OCI-LY7 (cell line): Measurements from ENCODE around the gene TMEM127. TPM values are rescaled to one million over a fixed set of nuclear protein-coding genes. Genes with fewer than 3 reads are reported as not detected.

ENCODE experiments used
- BruUV-seq: library from RNA; stranded (reverse); fragments of 400-500 nt; replicated peaks from 2 replicates; lab custom pipeline; 2021; lab: Mats Ljungman, UMichigan
- CTCF ChIA-PET: fragments of 300-600 bp; sonication (Branson Sonifier 250); formaldehyde crosslinking; loops from one replicate; lab custom pipeline; 2022; ENCODE audit warnings: antibody characterized with exemption; ENCODE audit not compliant: unreplicated experiment; lab: Charles Lee
- POLR2A ChIA-PET: fragments of 300-600 bp; sonication (Branson Sonifier 250); formaldehyde crosslinking; loops from one replicate; lab custom pipeline; 2022; ENCODE audit warnings: antibody characterized with exemption; lab: Charles Lee
- DNase-seq: peaks from one replicate; pipeline ENCODE4 v3.0.0-alpha.2; 2015; ENCODE audit warnings: low spot score
- H2AFZ ChIP-seq: fragments of 200-600 bp; sonication (generic), shearing (Covaris generic); 2 replicates; pipeline ENCODE4 v1.6.1; 2014; ENCODE audit warnings: mild to moderate bottlenecking, antibody characterized with exemption, low read length, moderate library complexity
- H3K27ac ChIP-seq: fragments of 200-600 bp; sonication (generic); 2 replicates; pipeline ENCODE4 v1.5.1; 2014; ENCODE audit warnings: mixed run types, low read depth, mild to moderate bottlenecking, moderate library complexity, low read length, inconsistent platforms; ENCODE audit not compliant: poor library complexity, severe bottlenecking
- H3K36me3 ChIP-seq: fragments of 200-600 bp; sonication (generic); 2 replicates; pipeline ENCODE4 v1.6.1; 2014; ENCODE audit warnings: mild to moderate bottlenecking, antibody characterized with exemption, low read length, moderate library complexity, mixed read lengths; ENCODE audit not compliant: insufficient read depth
- H3K4me1 ChIP-seq: fragments of 200-600 bp; sonication (generic); 2 replicates; pipeline ENCODE4 v1.5.1; 2014; ENCODE audit warnings: mild to moderate bottlenecking, low read length; ENCODE audit not compliant: insufficient read depth, poor library complexity, severe bottlenecking
- H3K4me2 ChIP-seq: fragments of 200-600 bp; sonication (generic); 2 replicates; pipeline ENCODE4 v1.6.1; 2014; ENCODE audit warnings: mild to moderate bottlenecking, low read length
- H3K4me3 ChIP-seq: fragments of 200-600 bp; sonication (generic); 2 replicates; pipeline ENCODE4 v1.5.1; 2014; ENCODE audit warnings: mild to moderate bottlenecking, low read depth, low read length; ENCODE audit not compliant: poor library complexity, severe bottlenecking
- H3K79me2 ChIP-seq: fragments of 200-600 bp; sonication (generic); 2 replicates; pipeline ENCODE4 v1.6.1; 2016; ENCODE audit warnings: low read depth, mild to moderate bottlenecking, low read length, moderate library complexity, mixed read lengths; ENCODE audit not compliant: insufficient read depth
- H3K9me2 ChIP-seq: fragments of 200-600 bp; sonication (generic); 2 replicates; pipeline ENCODE4 v1.6.1; 2016; ENCODE audit warnings: mild to moderate bottlenecking, low read length, mixed read lengths; ENCODE audit not compliant: insufficient read depth
- H3K9me3 ChIP-seq: fragments of 200-600 bp; sonication (generic); 2 replicates; pipeline ENCODE4 v1.6.1; 2014; ENCODE audit warnings: mild to moderate bottlenecking, mixed run types, low read length, mixed read lengths
- H4K20me1 ChIP-seq: fragments of 200-600 bp; sonication (generic); 2 replicates; pipeline ENCODE4 v1.6.1; 2014; ENCODE audit warnings: mild to moderate bottlenecking, antibody characterized with exemption, low read length, moderate library complexity, mixed read lengths; ENCODE audit not compliant: insufficient read depth
- CTCF ChIP-seq: fragments of 200-600 bp; sonication (generic); conservative IDR thresholded peaks from 2 replicates; pipeline ENCODE4 v1.5.1; 2014; ENCODE audit warnings: mild to moderate bottlenecking, antibody characterized with exemption, low read length, moderate library complexity, mixed read lengths
- EZH2phosphoT487 ChIP-seq: fragments of 200-600 bp; sonication (generic); IDR thresholded peaks from 2 replicates; pipeline ENCODE4 v1.6.1; 2018; ENCODE audit warnings: low read depth, borderline replicate concordance, mild to moderate bottlenecking, mixed run types, antibody characterized with exemption, low read length, moderate library complexity, mixed read lengths
- intact Hi-C: fragments of 100-400 bp; cut with micrococcal nuclease; formaldehyde crosslinking; loops from one replicate; pipeline ENCODE4 v1.10.0; 2022; ENCODE audit not compliant: unreplicated experiment
- total RNA-seq, 2 experiments: library from RNA; depleted of rRNA in 1 of 2; stranded (reverse); fragments of >200 nt in 1 of 2; shearing (Covaris generic) in 1 of 2; gene quantifications; 2 replicates each; pipeline ENCODE4 v1.2.3, GENCODE V29; 2014 to 2022

The TMEM127 gene
- total RNA-seq, 2 experiments from 2014 or later, result 12.1 to 20.4 TPM

DNA sequence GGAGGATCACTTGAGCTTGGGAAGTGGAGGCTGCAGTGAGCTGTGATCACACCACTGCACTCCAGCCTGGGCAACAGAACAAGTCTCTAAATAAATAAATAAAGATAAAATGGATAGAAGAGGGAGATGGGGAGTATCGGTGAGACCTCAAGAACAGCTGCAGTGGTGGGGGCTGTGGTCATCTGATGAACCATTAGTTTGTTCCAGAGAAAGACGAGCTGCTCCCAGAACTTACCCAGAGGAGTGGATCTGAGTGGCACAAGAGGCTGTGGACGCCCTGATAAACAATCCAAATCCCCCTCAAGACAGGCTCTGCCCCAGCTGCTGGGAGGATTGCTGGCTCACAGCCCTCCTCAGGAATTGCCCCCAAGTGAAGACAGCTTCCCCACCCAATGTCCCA, 26.7 kb downstream of the TMEM127 start:
- no peaks in the 10 kb centered on the region for H4K20me1 ChIP-seq
- no peaks in the 10 kb centered on the region for H3K79me2 ChIP-seq
- no peaks in the 10 kb centered on the region for H3K9me2 ChIP-seq
- no TSS peak for BruUV-seq
- CTCF ChIA-PET, result interaction anchor here (0.6 kb wide), 1 partner anchor 23 kb away, joined by 3 read pairs; no protein-coding TSS in a partner anchor
- DNase-seq, result no peak
- no peak overlapping the region for H3K4me2 ChIP-seq
- TF ChIP-seq EZH2phosphoT487 (no peak), CTCF (no peak)
- no peaks in the 10 kb centered on the region; the same call in 1 of the 2 replicates for H3K36me3 ChIP-seq
- no peaks in the 10 kb centered on the region for H3K9me3 ChIP-seq
- H2AFZ ChIP-seq, result no peak overlapping the region
- H3K27ac ChIP-seq, result no peak overlapping the region
- H3K4me3 ChIP-seq, result no peak overlapping the region
- intact Hi-C loops, result no loop called here
- H3K4me1 ChIP-seq, result peaks cover 52% of the 10 kb centered on the region
- POLR2A ChIA-PET, result interaction anchor here (0.9 to 5.2 kb wide), 2 partner anchors 21 to 30 kb away, joined by 3 to 22 read pairs; partner anchors contain the start of gene STARD7

DNA sequence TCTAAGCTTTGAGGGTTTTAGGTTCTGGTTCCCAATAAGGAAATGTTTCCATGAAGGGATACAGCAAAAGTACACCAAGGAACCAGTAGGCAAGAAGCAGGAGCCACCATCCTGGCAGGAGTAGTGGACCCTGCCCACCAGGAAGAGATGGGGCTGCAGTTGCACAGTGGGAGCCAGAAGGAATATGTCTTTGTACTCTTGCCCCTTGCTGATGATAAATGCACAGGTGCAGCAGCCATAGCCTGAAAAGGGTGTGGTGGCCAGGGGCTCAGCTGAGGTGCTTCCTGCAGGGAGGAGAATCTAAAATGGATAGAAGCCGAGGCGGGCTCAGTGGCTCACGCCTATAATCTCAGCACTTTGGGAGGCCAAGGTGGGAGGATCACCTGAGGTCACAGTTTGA, 27.5 kb downstream of the TMEM127 start:
- no TSS peak for BruUV-seq
- Histone ChIP-seq H3K79me2 (no peaks in the 10 kb centered on the region), H3K9me3 (no peaks in the 10 kb centered on the region), H3K4me3 (no peak overlapping the region), H3K9me2 (no peaks in the 10 kb centered on the region), H3K4me1 (peaks cover 60% of the 10 kb centered on the region), H3K27ac (no peak overlapping the region), H4K20me1 (no peaks in the 10 kb centered on the region), H3K36me3 (no peaks in the 10 kb centered on the region; the same call in 1 of the 2 replicates), H3K4me2 (no peak overlapping the region), H2AFZ (no peak overlapping the region)
- TF ChIP-seq EZH2phosphoT487 (no peak), CTCF (no peak)
- CTCF ChIA-PET, result no interaction called here
- intact Hi-C loops, result no loop called here
- POLR2A ChIA-PET, result interaction anchor here (1.0 to 5.2 kb wide), 3 partner anchors 18 to 46 kb away, joined by 3 to 22 read pairs (median 7); partner anchors contain the start of gene STARD7
- no peak for DNase-seq

- ChIA-PET POLR2A (interaction anchor here (0.6 to 1.2 kb wide), 2 partner anchors 19 to 23 kb away, joined by 3 to 7 read pairs; no protein-coding TSS in a partner anchor), CTCF (no interaction called here)
- TF ChIP-seq EZH2phosphoT487, result no peak
- no peak for TF ChIP-seq CTCF
- Histone ChIP-seq H3K9me2 (no peaks in the 10 kb centered on the region), H2AFZ (no peak overlapping the region), H3K79me2 (no peaks in the 10 kb centered on the region), H3K27ac (no peak overlapping the region), H3K4me3 (no peak overlapping the region), H3K36me3 (no peaks in the 10 kb centered on the region; the same call in 1 of the 2 replicates), H4K20me1 (no peaks in the 10 kb centered on the region), H3K4me2 (no peak overlapping the region), H3K4me1 (peaks cover 54% of the 10 kb centered on the region), H3K9me3 (no peaks in the 10 kb centered on the region)
- no TSS peak for BruUV-seq
- no peak for DNase-seq
- intact Hi-C loops, result no loop called here
These were observed 28.9 kb downstream of the TMEM127 start for GRCh38 chr2:96236882-96237281.
